ENCODE data around the gene EXOSC5. TPM values are rescaled to one million over a fixed set of nuclear protein-coding genes. Genes with fewer than 3 reads are reported as not detected.

Gene EXOSC5
- total RNA-seq, 4 donors from 2014 or later, result 23.0 to 51.5 (median 31.9) TPM

GRCh38 chr19:41354343-41354953, 42.7 kb downstream of the EXOSC5 start:
- TF ChIP-seq CTCF (IDR thresholded peaks at IDR 0.05), result no peak
- TF ChIP-seq POLR2AphosphoS5 (IDR thresholded peaks at IDR 0.05), result no peak
- no peak for TF ChIP-seq POLR2A (IDR thresholded peaks at IDR 0.05)
- TF ChIP-seq EP300 (IDR thresholded peaks at IDR 0.05), result no peak
- Histone ChIP-seq H3K36me3 (no peaks in the 10 kb centered on the region), H3K4me1 (peaks cover 65% of the 10 kb centered on the region), H3K27me3 (no peaks in the 10 kb centered on the region), H3K9me3 (no peaks in the 10 kb centered on the region), H3K27ac (peak overlapping the region; percentile 77), H3K4me3 (peak overlapping the region; percentile 69)
- 89% methylated on average over 10 of the region's 23 CpGs for WGBS
- DNase-seq (ENCODE audit: low spot score in 2 of 2), result no peak

GRCh38 chr19:41353466-41354342, 43.5 kb downstream of the EXOSC5 start, which contains the start of gene TGFB1:
TGFB1 (minus strand) TSS chr19:41353922; CDS start chr19:41353044, 878 bp downstream.
- Histone ChIP-seq H3K27ac (peak within 1 kb of the TSS; percentile 77), H3K36me3 (no peaks in the 10 kb centered on the region), H3K9me3 (no peaks in the 10 kb centered on the region), H3K4me1 (peaks cover 69% of the 10 kb centered on the region), H3K27me3 (no peaks in the 10 kb centered on the region), H3K4me3 (peak within 1 kb of the TSS; percentile 69)
- 2% methylated on average over 25 of the region's 78 CpGs for WGBS
- peak; percentile 72 to 95 for TF ChIP-seq CTCF (IDR thresholded peaks at IDR 0.05)
- no peak for TF ChIP-seq POLR2A (IDR thresholded peaks at IDR 0.05)
- no peak for TF ChIP-seq EP300 (IDR thresholded peaks at IDR 0.05)
- peak; percentile 93 to 94 for DNase-seq (ENCODE audit: low spot score in 2 of 2)

GRCh38 chr19:41352609-41353465, 44.3 kb downstream of the EXOSC5 start:
- H3K27ac ChIP-seq, result peak overlapping the region; percentile 77
- under 1% methylated on average over 38 of the region's 71 CpGs for WGBS
- no peaks in the 10 kb centered on the region for H3K27me3 ChIP-seq
- TF ChIP-seq CTCF (IDR thresholded peaks at IDR 0.05) (peak in 1 of 2 donors; percentile 29), EP300 (IDR thresholded peaks at IDR 0.05) (no peak)
- H3K4me1 ChIP-seq, result peaks cover 69% of the 10 kb centered on the region
- DNase-seq (ENCODE audit: low spot score in 2 of 2), result peak in 1 of 2 donors; percentile 79
- H3K9me3 ChIP-seq, result no peaks in the 10 kb centered on the region
- H3K36me3 ChIP-seq, result peaks cover 3% of the 10 kb centered on the region
- peak overlapping the region; percentile 69 for H3K4me3 ChIP-seq

- Histone ChIP-seq H3K27me3 (no peaks in the 10 kb centered on the region), H3K36me3 (peaks cover 7% of the 10 kb centered on the region), H3K9me3 (no peaks in the 10 kb centered on the region), H3K4me1 (peaks cover 67% of the 10 kb centered on the region), H3K27ac (peak overlapping the region; percentile 43), H3K4me3 (peak overlapping the region; percentile 69)
- no peak for DNase-seq (ENCODE audit: low spot score in 2 of 2)
- under 1% methylated on average over 12 of the region's 12 CpGs for WGBS
- no peak for TF ChIP-seq POLR2A (IDR thresholded peaks at IDR 0.05)
- no peak for TF ChIP-seq EP300 (IDR thresholded peaks at IDR 0.05)
- TF ChIP-seq CTCF (IDR thresholded peaks at IDR 0.05), result no peak
- no peak for TF ChIP-seq POLR2AphosphoS5 (IDR thresholded peaks at IDR 0.05)
Observed at GRCh38 chr19:41352279-41352608, 44.9 kb downstream of the EXOSC5 start.
